PFSK-1 (cell line): ENCODE measurements around the gene XYLT1.

Experiments
- POLR2AphosphoS5 ChIP-seq: IDR thresholded peaks from 2 replicates; pipeline ENCODE4 v1.6.1; 2012; ENCODE audit warnings: low read depth, mild to moderate bottlenecking, control low read depth, low read length, moderate library complexity
- REST ChIP-seq, 2 experiments: IDR thresholded peaks; 2 replicates each; pipeline versions ENCODE4 v1.6.1 to v1.8.0; 2011 to 2012; ENCODE audit warnings: low read depth in 2 of 2, low read length in 2 of 2, control low read depth in 1 of 2, inconsistent platforms in 1 of 2, mild to moderate bottlenecking in 1 of 2, moderate library complexity in 1 of 2; ENCODE audit not compliant: insufficient read depth in 1 of 2
- TAF1 ChIP-seq: IDR thresholded peaks from 2 replicates; pipeline ENCODE4 v1.6.1; 2012; ENCODE audit warnings: low read length, control low read depth, borderline replicate concordance; ENCODE audit not compliant: insufficient read depth

GRCh38 chr16:17382949-17383863 is 87.6 kb downstream of the XYLT1 start:
- TF ChIP-seq POLR2AphosphoS5 (no peak), TAF1 (no peak), REST (IDR thresholded peaks at IDR 0.05; ENCODE audit: insufficient read depth in 1 of 2, low read depth in 2 of 2, low read length in 2 of 2) (no peak)
